Thoracic aorta (tissue), 2 donors: ENCODE results near the gene MBOAT1. TPM values are rescaled to one million over a fixed set of nuclear protein-coding genes. Genes with fewer than 3 reads are reported as not detected.
A peak's percentile ranks its signal among the peaks of the same experiment; 100 is the strongest.

Experiments used
- ATAC-seq: fragments of 150-250 bp; one replicate; pipeline ENCODE4 v1.8.0; 2017; ENCODE audit warnings: low read depth; ENCODE audit not compliant: insufficient number of reproducible peaks, low FRiP score
- DNase-seq: peaks from one replicate; pipeline ENCODE4 v3.0.0-alpha.2; 2020; ENCODE audit warnings: low spot score
- H3K27ac ChIP-seq, 2 donors: fragments of 200-600 bp; sonication (generic); 1 replicate in 1 of 2; 2 replicates in 1 of 2; pipeline ENCODE4 v1.5.1; 2016; ENCODE audit warnings: mild to moderate bottlenecking in 2 of 2, moderate library complexity in 2 of 2
- H3K27me3 ChIP-seq: fragments of 200-600 bp; sonication (generic); replicated peaks from 2 replicates; pipeline ENCODE4 v1.6.0; 2016; ENCODE audit warnings: mild to moderate bottlenecking; ENCODE audit not compliant: insufficient read depth
- H3K36me3 ChIP-seq: fragments of 200-600 bp; sonication (generic); one replicate; pipeline ENCODE4 v1.5.1; 2016
- H3K4me1 ChIP-seq, 2 donors: fragments of 200-600 bp; sonication (generic); 1 replicate in 1 of 2; 2 replicates in 1 of 2; pipeline versions ENCODE4 v1.5.1 to v1.6.0; 2016; ENCODE audit warnings: low read depth in 2 of 2, mild to moderate bottlenecking in 1 of 2; ENCODE audit not compliant: control insufficient read depth in 1 of 2
- H3K4me3 ChIP-seq: fragments of 200-600 bp; sonication (generic); 2 replicates; pipeline ENCODE4 v1.5.1; 2016; ENCODE audit warnings: mild to moderate bottlenecking
- H3K9me3 ChIP-seq: fragments of 200-600 bp; sonication (generic); 2 replicates; pipeline ENCODE4 v1.5.1; 2016
- total RNA-seq, 2 donors: library from RNA; depleted of rRNA; stranded (reverse); fragments of >200 nt; gene quantifications; one replicate each; pipeline versions ENCODE4 v1.1.0 to v1.2.3, GENCODE V29; 2016
- TF ChIP-seq, protein P1 (sequence below): fragments of 200-600 bp; sonication (generic); IDR thresholded peaks from one replicate; pipeline ENCODE4 v1.5.1; 2019; ENCODE audit warnings: antibody characterized with exemption

MBOAT1 gene
- total RNA-seq, 2 donors from 2014 or later: 5.5 to 6.8 TPM

DNA sequence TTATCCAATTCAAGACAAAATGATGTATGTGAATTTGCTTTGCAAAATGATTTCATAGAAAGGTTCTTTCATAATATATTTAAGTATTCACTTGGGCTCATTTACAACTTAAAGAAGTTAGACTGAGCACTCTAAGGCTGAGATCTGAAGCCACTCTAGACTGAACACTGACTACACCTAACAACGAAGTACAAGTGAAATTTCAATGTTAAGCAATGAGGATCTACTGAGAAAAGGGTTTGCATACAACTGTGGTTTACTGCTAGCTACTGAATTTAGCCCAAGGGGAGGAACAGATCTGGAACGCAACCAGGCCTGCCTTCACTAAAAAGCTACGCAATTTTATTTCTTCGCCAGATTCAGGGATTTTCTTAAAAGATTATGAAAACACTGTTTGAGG is 106.4 kb downstream of the MBOAT1 start:
- H3K4me3 ChIP-seq: no peak overlapping the region
- DNase-seq (no peak), ATAC-seq (no peak)
- TF ChIP-seq, protein P1, sequence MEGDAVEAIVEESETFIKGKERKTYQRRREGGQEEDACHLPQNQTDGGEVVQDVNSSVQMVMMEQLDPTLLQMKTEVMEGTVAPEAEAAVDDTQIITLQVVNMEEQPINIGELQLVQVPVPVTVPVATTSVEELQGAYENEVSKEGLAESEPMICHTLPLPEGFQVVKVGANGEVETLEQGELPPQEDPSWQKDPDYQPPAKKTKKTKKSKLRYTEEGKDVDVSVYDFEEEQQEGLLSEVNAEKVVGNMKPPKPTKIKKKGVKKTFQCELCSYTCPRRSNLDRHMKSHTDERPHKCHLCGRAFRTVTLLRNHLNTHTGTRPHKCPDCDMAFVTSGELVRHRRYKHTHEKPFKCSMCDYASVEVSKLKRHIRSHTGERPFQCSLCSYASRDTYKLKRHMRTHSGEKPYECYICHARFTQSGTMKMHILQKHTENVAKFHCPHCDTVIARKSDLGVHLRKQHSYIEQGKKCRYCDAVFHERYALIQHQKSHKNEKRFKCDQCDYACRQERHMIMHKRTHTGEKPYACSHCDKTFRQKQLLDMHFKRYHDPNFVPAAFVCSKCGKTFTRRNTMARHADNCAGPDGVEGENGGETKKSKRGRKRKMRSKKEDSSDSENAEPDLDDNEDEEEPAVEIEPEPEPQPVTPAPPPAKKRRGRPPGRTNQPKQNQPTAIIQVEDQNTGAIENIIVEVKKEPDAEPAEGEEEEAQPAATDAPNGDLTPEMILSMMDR: no peak
- no peak overlapping the region for H3K27ac ChIP-seq
- no peaks in the 10 kb centered on the region for H3K4me1 ChIP-seq
- H3K27me3 ChIP-seq: no peaks in the 10 kb centered on the region
- H3K9me3 ChIP-seq: no peaks in the 10 kb centered on the region
- no peaks in the 10 kb centered on the region for H3K36me3 ChIP-seq

DNA sequence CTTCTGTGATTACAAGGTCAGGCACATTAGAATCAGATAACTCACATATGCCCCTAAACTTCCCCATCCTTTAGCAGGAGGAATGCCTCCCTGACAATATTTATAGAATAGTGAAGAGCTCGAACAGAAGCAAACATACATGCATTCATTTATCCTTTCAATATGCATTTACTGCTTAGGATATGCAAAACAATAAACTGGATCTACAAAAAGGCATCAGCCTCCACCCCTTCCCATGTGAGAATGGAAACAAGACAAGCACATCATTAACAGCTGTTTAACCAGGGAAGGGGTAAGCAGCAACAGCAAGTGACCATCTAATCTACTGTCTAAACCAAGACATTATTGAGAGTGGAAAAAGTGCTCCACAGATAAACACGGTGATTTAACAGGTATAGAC is 107.6 kb downstream of the MBOAT1 start:
- no peak overlapping the region for H3K4me3 ChIP-seq
- no peak for ATAC-seq
- no peak for DNase-seq
- no peak overlapping the region for H3K27ac ChIP-seq
- no peaks in the 10 kb centered on the region for H3K27me3 ChIP-seq
- H3K4me1 ChIP-seq: no peaks in the 10 kb centered on the region
- TF ChIP-seq, protein P1: no peak
- H3K36me3 ChIP-seq: no peaks in the 10 kb centered on the region
- H3K9me3 ChIP-seq: no peaks in the 10 kb centered on the region

DNA sequence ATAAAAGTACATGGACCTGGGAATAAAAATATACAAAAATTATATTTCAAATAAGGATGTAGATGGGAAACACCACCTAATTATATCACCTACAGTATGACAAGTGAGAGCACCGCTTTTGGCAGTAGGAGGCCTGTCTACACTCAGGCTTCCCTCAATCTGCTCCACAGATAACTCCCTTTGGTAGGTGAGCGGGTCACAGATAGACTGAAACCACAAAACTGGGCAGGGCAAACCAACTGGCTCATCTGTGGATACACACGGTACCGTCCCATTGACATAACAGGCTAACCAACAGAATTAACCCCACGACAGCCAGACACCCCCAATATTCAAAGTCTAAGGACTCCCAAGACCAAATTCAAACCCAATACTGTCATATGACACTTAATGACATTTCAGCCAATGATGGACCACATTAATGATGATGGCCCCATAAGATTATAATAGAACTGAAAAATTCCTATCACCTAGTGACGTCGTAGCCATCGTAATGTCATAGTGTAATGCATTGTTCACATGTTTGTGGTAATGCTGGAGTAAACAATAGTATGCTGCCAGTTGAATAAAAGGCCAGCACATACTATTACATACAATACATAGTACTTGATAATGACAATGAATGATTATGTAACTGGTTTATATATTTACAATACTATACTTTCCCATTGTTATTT is 109.7 kb downstream of the MBOAT1 start:
- DNase-seq: no peak
- H3K4me3 ChIP-seq: no peak overlapping the region
- no peak overlapping the region for H3K27ac ChIP-seq
- ATAC-seq: no peak
- no peaks in the 10 kb centered on the region for H3K9me3 ChIP-seq
- H3K36me3 ChIP-seq: no peaks in the 10 kb centered on the region
- TF ChIP-seq, protein P1: no peak
- H3K27me3 ChIP-seq: no peaks in the 10 kb centered on the region
- H3K4me1 ChIP-seq: peaks cover 0 to 10% of the 10 kb centered on the region in 2 donors

DNA sequence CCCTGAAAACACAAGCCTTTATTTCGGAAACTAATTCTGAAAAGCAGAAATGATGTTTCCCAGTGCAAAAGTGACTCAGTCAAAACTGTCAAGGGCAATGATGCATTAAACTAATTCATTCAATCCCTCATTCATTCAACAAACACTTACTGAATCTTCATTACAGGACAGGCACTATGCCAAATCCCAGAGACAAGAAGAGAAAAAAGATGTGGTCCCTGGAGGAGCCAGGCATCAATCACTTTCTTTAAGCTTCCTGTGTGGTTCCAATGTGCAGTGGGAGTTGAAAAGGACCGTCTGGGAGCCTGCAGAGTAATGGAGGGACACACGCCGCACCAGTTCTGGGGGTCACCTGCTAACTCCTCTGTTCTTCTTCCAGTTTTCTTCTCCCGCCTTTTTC is 113.1 kb downstream of the MBOAT1 start:
- Histone ChIP-seq H3K27me3 (no peaks in the 10 kb centered on the region), H3K4me3 (no peak overlapping the region), H3K27ac (no peak overlapping the region), H3K4me1 (peaks cover 0 to 10% of the 10 kb centered on the region in 2 donors), H3K9me3 (no peaks in the 10 kb centered on the region), H3K36me3 (no peaks in the 10 kb centered on the region)
- TF ChIP-seq, protein P1: no peak
- ATAC-seq (no peak), DNase-seq (no peak)

DNA sequence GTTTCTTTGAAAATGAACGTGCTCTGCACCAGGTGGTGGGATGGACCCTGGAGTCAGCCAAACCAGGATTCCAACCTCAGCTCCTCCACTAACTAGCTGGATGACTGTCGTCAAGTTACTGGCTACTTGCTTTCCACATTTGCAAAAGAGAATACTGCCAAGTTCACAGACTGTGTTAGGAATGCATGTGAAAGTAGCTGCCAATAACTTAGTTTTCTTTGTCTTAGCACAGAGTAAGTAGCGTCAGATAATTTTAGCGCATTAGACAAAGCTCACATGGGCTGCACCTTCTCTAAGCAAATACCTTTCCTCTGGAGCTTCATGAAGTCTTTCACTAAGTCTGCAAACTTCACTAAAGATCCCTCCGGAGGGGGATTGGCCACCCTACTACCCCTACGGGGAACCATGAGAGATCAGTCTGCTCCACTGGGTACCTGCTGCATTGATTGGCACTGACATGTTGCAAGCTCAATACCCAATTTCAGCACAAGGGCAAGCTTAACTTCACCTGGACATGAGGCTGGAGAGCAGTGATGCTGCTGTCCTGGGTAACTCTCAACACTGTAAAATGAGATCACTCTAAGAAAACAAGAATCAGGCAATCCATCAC is 113.9 kb downstream of the MBOAT1 start:
- DNase-seq: no peak
- H3K27ac ChIP-seq: no peak overlapping the region
- H3K36me3 ChIP-seq: no peaks in the 10 kb centered on the region
- peak; percentile 32 for ATAC-seq
- no peak overlapping the region for H3K4me3 ChIP-seq
- peaks cover 0 to 10% of the 10 kb centered on the region in 2 donors for H3K4me1 ChIP-seq
- H3K9me3 ChIP-seq: no peaks in the 10 kb centered on the region
- TF ChIP-seq, protein P1: no peak
- H3K27me3 ChIP-seq: no peaks in the 10 kb centered on the region
